ENCODE data around the gene EPB41. TPM values are rescaled to one million over a fixed set of nuclear protein-coding genes. Genes with fewer than 3 reads are reported as not detected.

The EPB41 gene
- total and polyA plus RNA-seq, 4 donors, result 10.7 to 189 (median 38.1) TPM

- H3K4me1 ChIP-seq (ENCODE audit: control insufficient read depth in 4 of 4, insufficient read depth in 4 of 4, low read length in 3 of 4), result peaks cover 5 to 22% (median 8%) of the 10 kb centered on the region in 4 donors
- no peak overlapping the region for H3K4me3 ChIP-seq (ENCODE audit: low read depth in 1 of 3, low read length in 3 of 3)
- H3K9me3 ChIP-seq (ENCODE audit: control insufficient read depth in 4 of 4, low read length in 3 of 4), result no peaks in the 10 kb centered on the region
- H3K27me3 ChIP-seq (ENCODE audit: control insufficient read depth in 4 of 4, insufficient read depth in 4 of 4, low read length in 3 of 4), result no peaks in the 10 kb centered on the region
- no peak for DNase-seq (ENCODE audit: low spot score)
- no peak for TF ChIP-seq JUND (IDR thresholded peaks at IDR 0.05)
- TF ChIP-seq, protein P1, sequence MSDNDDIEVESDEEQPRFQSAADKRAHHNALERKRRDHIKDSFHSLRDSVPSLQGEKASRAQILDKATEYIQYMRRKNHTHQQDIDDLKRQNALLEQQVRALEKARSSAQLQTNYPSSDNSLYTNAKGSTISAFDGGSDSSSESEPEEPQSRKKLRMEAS (IDR thresholded peaks at IDR 0.05), result no peak
- no peak for TF ChIP-seq CTCF (IDR thresholded peaks at IDR 0.05; ENCODE audit: low read depth, low read length, missing input control)
- no peak for TF ChIP-seq GABPA (IDR thresholded peaks at IDR 0.05 in 1 of 2, conservative IDR thresholded peaks at IDR 0.05 in 1 of 2)
- no peak for TF ChIP-seq ATF3 (IDR thresholded peaks at IDR 0.05)
- no peak for TF ChIP-seq RXRA (IDR thresholded peaks at IDR 0.05)
- H3K27ac ChIP-seq (ENCODE audit: low read depth in 1 of 2, low read length in 2 of 2), result no peak overlapping the region
- no peak overlapping the region for H3K9ac ChIP-seq (ENCODE audit: low read depth in 1 of 2, low read length in 2 of 2)
- peaks cover 0 to 2% (median 0%) of the 10 kb centered on the region in 4 donors for H3K36me3 ChIP-seq (ENCODE audit: control insufficient read depth in 4 of 4, insufficient read depth in 3 of 4, low read depth in 1 of 4, low read length in 3 of 4)
- 80% methylated on average over 3 of the region's 3 CpGs for WGBS
These were observed 166.8 kb downstream of the EPB41 start for GRCh38 chr1:29081201-29081600.

DNA sequence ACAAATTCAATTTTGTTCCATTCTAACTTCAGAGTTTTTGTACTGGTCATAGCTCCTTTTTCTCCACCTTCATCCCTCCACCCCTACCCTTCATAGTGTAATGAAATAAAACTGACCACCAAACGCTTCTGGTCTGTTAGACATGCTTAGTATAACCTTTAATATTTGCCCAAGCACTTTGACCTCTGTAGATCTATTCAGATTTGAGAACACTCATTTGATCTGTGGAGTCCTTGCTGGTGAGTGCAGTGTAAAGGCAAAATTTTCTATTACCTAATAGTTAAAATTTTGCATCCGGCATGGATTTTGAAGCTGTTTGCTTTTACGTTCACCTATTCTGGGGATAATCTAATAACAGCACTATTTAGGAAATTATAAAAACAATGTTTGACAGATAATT lies 168.2 kb downstream of the EPB41 start:
- no peaks in the 10 kb centered on the region for H3K27me3 ChIP-seq (ENCODE audit: control insufficient read depth in 4 of 4, insufficient read depth in 4 of 4, low read length in 3 of 4)

DNA sequence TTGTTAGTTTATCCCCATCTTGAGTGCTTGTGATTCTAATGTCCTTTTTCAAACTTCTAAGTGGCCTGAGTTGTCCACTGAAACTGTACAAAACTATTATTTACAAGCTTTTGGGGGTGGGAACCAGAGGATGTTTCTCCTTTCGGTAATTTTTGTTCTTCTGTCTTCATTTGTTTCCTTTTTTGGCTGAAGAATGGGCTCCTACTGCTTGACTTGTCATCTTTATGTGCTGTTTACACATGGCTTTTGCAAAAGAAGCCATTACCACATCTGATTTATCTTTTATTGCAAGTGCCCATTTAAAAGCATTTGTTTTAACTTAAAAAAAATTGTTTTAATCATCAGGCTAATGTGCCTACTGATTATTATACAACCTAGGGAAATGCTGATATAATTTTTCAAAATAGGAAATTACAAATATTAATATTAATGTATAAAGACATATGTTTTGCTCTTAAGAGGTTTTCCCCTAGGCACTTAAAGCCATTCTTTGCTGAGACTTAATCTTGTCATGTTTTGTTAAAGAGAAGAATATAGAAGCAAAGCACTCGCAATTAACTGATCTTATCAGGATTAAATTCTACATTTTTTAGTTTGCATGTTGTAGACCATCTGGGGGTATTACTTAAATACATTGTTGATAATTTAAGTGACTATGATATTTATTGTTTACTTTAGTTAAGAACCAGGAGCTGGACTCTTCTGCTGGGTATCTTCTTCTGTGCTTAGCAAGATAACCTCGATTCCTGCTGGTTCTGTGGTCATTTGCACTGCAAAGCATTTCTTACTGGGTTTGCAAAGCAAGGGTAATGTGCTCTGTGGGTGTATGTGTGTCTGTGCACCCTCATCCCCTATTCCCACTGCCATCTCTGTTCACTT lies 169.2 kb downstream of the EPB41 start:
- Histone ChIP-seq H3K9me3 (ENCODE audit: control insufficient read depth in 4 of 4, low read length in 3 of 4) (no peaks in the 10 kb centered on the region), H3K4me3 (ENCODE audit: low read depth in 1 of 3, low read length in 3 of 3) (no peak overlapping the region), H3K27ac (ENCODE audit: low read depth in 1 of 2, low read length in 2 of 2) (no peak overlapping the region), H3K36me3 (ENCODE audit: control insufficient read depth in 4 of 4, insufficient read depth in 3 of 4, low read depth in 1 of 4, low read length in 3 of 4) (no peaks in the 10 kb centered on the region), H3K27me3 (ENCODE audit: control insufficient read depth in 4 of 4, insufficient read depth in 4 of 4, low read length in 3 of 4) (no peaks in the 10 kb centered on the region), H3K4me1 (ENCODE audit: control insufficient read depth in 4 of 4, insufficient read depth in 4 of 4, low read length in 3 of 4) (peaks cover 5 to 22% (median 8%) of the 10 kb centered on the region in 4 donors), H3K9ac (ENCODE audit: low read depth in 1 of 2, low read length in 2 of 2) (no peak overlapping the region)
- 79% methylated on average over 3 of the region's 3 CpGs for WGBS
- no peak for TF ChIP-seq FOXA1 (IDR thresholded peaks at IDR 0.05)
- no peak for TF ChIP-seq EGR1 (IDR thresholded peaks at IDR 0.05; ENCODE audit: low read depth in 2 of 2)
- no peak for DNase-seq (ENCODE audit: low spot score)

More for the DNA sequence above, 168.2 kb downstream of the EPB41 start:
- TF ChIP-seq NR2F2 (IDR thresholded peaks at IDR 0.05), result peak; percentile 31
- peak; percentile 52 to 56 for TF ChIP-seq RXRA (IDR thresholded peaks at IDR 0.05)
- peak; percentile 61 for TF ChIP-seq SP1 (IDR thresholded peaks at IDR 0.05)
- no peak for TF ChIP-seq GABPA (IDR thresholded peaks at IDR 0.05 in 1 of 2, conservative IDR thresholded peaks at IDR 0.05 in 1 of 2)
- peak; percentile 15 to 19 for TF ChIP-seq RAD21 (IDR thresholded peaks at IDR 0.05)
- peak; percentile 66 to 73 for TF ChIP-seq HNF4A (conservative IDR thresholded peaks at IDR 0.05)
- TF ChIP-seq HNF4G (IDR thresholded peaks at IDR 0.05), result no peak
- H3K4me1 ChIP-seq (ENCODE audit: control insufficient read depth in 4 of 4, insufficient read depth in 4 of 4, low read length in 3 of 4), result peaks cover 5 to 22% (median 8%) of the 10 kb centered on the region in 4 donors
- H3K27ac ChIP-seq (ENCODE audit: low read depth in 1 of 2, low read length in 2 of 2), result peak overlapping the region in 1 of 2 donors; percentile 12
- H3K9ac ChIP-seq (ENCODE audit: low read depth in 1 of 2, low read length in 2 of 2), result no peak overlapping the region
- H3K9me3 ChIP-seq (ENCODE audit: control insufficient read depth in 4 of 4, low read length in 3 of 4), result no peaks in the 10 kb centered on the region
- no peaks in the 10 kb centered on the region for H3K36me3 ChIP-seq (ENCODE audit: control insufficient read depth in 4 of 4, insufficient read depth in 3 of 4, low read depth in 1 of 4, low read length in 3 of 4)
- DNase-seq (ENCODE audit: low spot score), result no peak
- 39% methylated on average over 3 of the region's 3 CpGs for WGBS
- no peak overlapping the region for H3K4me3 ChIP-seq (ENCODE audit: low read depth in 1 of 3, low read length in 3 of 3)

All from liver (tissue), 9 donors.